Stimulated activated naive CD8-positive, alpha-beta T cell treated with anti-CD3 and anti-CD28 coated beads, Interleukin-15, Interleukin-2, amounts not matched to agents 100 U/mL and 50 U/mL, for 24 hours (primary cell): ENCODE results near the gene RAB9B.
A peak's percentile ranks its signal among the peaks of the same experiment; 100 is the strongest.
"Not testable (repeated sequence)": the region's sequence is repeated elsewhere in the genome, so short reads cannot be mapped to it uniquely, and the experiment has no call there.

ENCODE experiments used
- ATAC-seq: fragments of 150-1000 bp; cut with Tn5 transposase; one replicate; pipeline ENCODE4 v1.10.0; 2021
- DNase-seq: peaks from one replicate; pipeline ENCODE4 v3.0.0; 2021

Gene RAB9B

GRCh38 chrX:103831803-103832544, at the start of gene RAB9B:
Gene RAB9B, minus strand, starts transcription at chrX:103832257. Its CDS starts 6,473 bp downstream, at chrX:103825784.
- ATAC-seq, result peak; percentile 95
- DNase-seq, result peak; percentile 73

GRCh38 chrX:103879339-103879738, 47.3 kb upstream of the RAB9B start:
- no peak for ATAC-seq
- no peak for DNase-seq

- ATAC-seq, result no peak
- no peak for DNase-seq
Observed at GRCh38 chrX:103878466-103879122, 46.5 kb upstream of the RAB9B start.

GRCh38 chrX:103877571-103877970, 45.5 kb upstream of the RAB9B start:
- DNase-seq (peak; percentile 1), ATAC-seq (no peak)

- no peak for ATAC-seq
- DNase-seq, result no peak
Observed at GRCh38 chrX:103864886-103865534, 33.0 kb upstream of the RAB9B start.

- DNase-seq (no peak), ATAC-seq (no peak)
Observed at GRCh38 chrX:103864149-103864548, 32.1 kb upstream of the RAB9B start.

- no peak for ATAC-seq
- no peak for DNase-seq
Observed at GRCh38 chrX:103861200-103861599, 29.1 kb upstream of the RAB9B start.

- DNase-seq, result no peak
- no peak for ATAC-seq
Observed at GRCh38 chrX:103849558-103849957, 17.5 kb upstream of the RAB9B start.

GRCh38 chrX:103847174-103847870, 15.3 kb upstream of the RAB9B start:
- no peak for DNase-seq

GRCh38 chrX:103846386-103846785, 14.3 kb upstream of the RAB9B start:
- DNase-seq (no peak), ATAC-seq (no peak)

More at GRCh38 chrX:103847174-103847870, 15.3 kb upstream of the RAB9B start:
- ATAC-seq, result no peak

GRCh38 chrX:103845165-103845653, 13.2 kb upstream of the RAB9B start:
- peak; percentile 66 for ATAC-seq
- DNase-seq, result peak; percentile 46

- peak; percentile 75 for ATAC-seq
- DNase-seq, result peak; percentile 5
Observed at GRCh38 chrX:103839404-103839803, 7.3 kb upstream of the RAB9B start.

GRCh38 chrX:103831342-103831802, 685 bp downstream of the RAB9B start:
- DNase-seq, result no peak
- ATAC-seq, result no peak

GRCh38 chrX:103830848-103831247, 1.2 kb downstream of the RAB9B start:
- DNase-seq, result no peak
- ATAC-seq, result no peak

- no peak for DNase-seq
- ATAC-seq, result no peak
Observed at GRCh38 chrX:103828529-103828928, 3.5 kb downstream of the RAB9B start.

- ATAC-seq (no peak), DNase-seq (no peak)
Observed at GRCh38 chrX:103825881-103826280, 6.2 kb downstream of the RAB9B start.

GRCh38 chrX:103823591-103823990, 8.5 kb downstream of the RAB9B start:
- DNase-seq (no peak), ATAC-seq (no peak)

GRCh38 chrX:103820802-103821201, 11.3 kb downstream of the RAB9B start:
- ATAC-seq, DNase-seq: not testable (repeated sequence)

- ATAC-seq, result no peak
- no peak for DNase-seq
Observed at GRCh38 chrX:103818842-103819619, 13.0 kb downstream of the RAB9B start.

GRCh38 chrX:103817502-103817901, 14.6 kb downstream of the RAB9B start:
- DNase-seq (no peak), ATAC-seq (no peak)

GRCh38 chrX:103817101-103817500, 15.0 kb downstream of the RAB9B start:
- not testable (repeated sequence) for DNase-seq, ATAC-seq
